K562 (cell line): ENCODE measurements around the gene OSBPL3. TPM values are rescaled to one million over a fixed set of nuclear protein-coding genes. Genes with fewer than 3 reads are reported as not detected.
A peak's percentile ranks its signal among the peaks of the same experiment; 100 is the strongest.

Source experiments
- ASH1L ChIP-seq: fragments of 450-650 bp; IDR thresholded peaks from 2 replicates; pipeline ENCODE4 v1.6.1; 2018; ENCODE audit warnings: borderline replicate concordance, mild to moderate bottlenecking, low read depth; ENCODE audit not compliant: partially characterized antibody
- BMI1 ChIP-seq: fragments of 150-350 bp; IDR thresholded peaks from 2 replicates; pipeline ENCODE4 v1.6.1; 2014; ENCODE audit warnings: low read length
- C11orf30 ChIP-seq: fragments of 450-650 bp; IDR thresholded peaks from 2 replicates; pipeline ENCODE4 v1.6.1; 2016; ENCODE audit warnings: low read depth, mild to moderate bottlenecking
- CAMTA2 ChIP-seq: fragments of 250-450 bp; sonication (Bioruptor Pico); conservative IDR thresholded peaks from 2 replicates; pipeline ENCODE4 v1.5.1; 2022
- CBFA2T3 ChIP-seq: fragments of 450-650 bp; IDR thresholded peaks from 2 replicates; pipeline ENCODE4 v1.6.1; 2017
- DLX4 ChIP-seq: fragments of 250-450 bp; sonication (Bioruptor Pico); IDR thresholded peaks from 2 replicates; pipeline ENCODE4 v1.6.1; 2021; ENCODE audit warnings: mild to moderate bottlenecking
- EP400 ChIP-seq: fragments of 450-650 bp; IDR thresholded peaks from 2 replicates; pipeline ENCODE4 v1.6.1; 2017; ENCODE audit warnings: antibody characterized with exemption, mild to moderate bottlenecking, moderate library complexity
- FOSL1 ChIP-seq: fragments of 200-800 bp; sonication (Bioruptor generic); conservative IDR thresholded peaks from 2 replicates; pipeline ENCODE4 v1.6.1; 2016; ENCODE audit warnings: missing genetic modification characterization, missing compliant biosample characterization
- FOXK2 ChIP-seq, 2 experiments: fragments of 450-650 bp; IDR thresholded peaks in 1 of 2; conservative IDR thresholded peaks in 1 of 2; 2 replicates each; pipeline ENCODE4 v1.6.1; 2016; ENCODE audit warnings: low read depth in 2 of 2, mild to moderate bottlenecking in 1 of 2
- KHSRP ChIP-seq: fragments of 450-650 bp; IDR thresholded peaks from 2 replicates; pipeline ENCODE4 v1.6.1; 2017
- NR3C1 ChIP-seq: sonication (generic); formaldehyde crosslinking; IDR thresholded peaks from 2 replicates; pipeline ENCODE4 v1.8.1; 2022; ENCODE audit warnings: missing genetic modification reagents
- PCBP1 ChIP-seq: fragments of 200-400 bp; formaldehyde crosslinking; IDR thresholded peaks from 2 replicates; pipeline ENCODE4 v1.6.1; 2018; ENCODE audit warnings: mild to moderate bottlenecking, low read depth, low read length; ENCODE audit not compliant: poor library complexity, severe bottlenecking
- POLR2AphosphoS5 ChIP-seq: IDR thresholded peaks from 2 replicates; pipeline ENCODE4 v1.6.1; 2011; ENCODE audit warnings: mild to moderate bottlenecking, low read depth, low read length, moderate library complexity; ENCODE audit not compliant: control insufficient read depth, insufficient read depth
- SOX6 ChIP-seq: fragments of 450-650 bp; IDR thresholded peaks from 2 replicates; pipeline ENCODE4 v1.6.1; 2014; ENCODE audit warnings: mild to moderate bottlenecking
- TRIM28 ChIP-seq: fragments of 450-650 bp; IDR thresholded peaks from 2 replicates; pipeline ENCODE4 v1.6.1; 2017
- ZBTB26 ChIP-seq: fragments of 450-650 bp; formaldehyde crosslinking; IDR thresholded peaks from 2 replicates; pipeline ENCODE4 v1.4.0; 2022; ENCODE audit warnings: missing genetic modification characterization
- ZEB2 ChIP-seq: fragments of 450-650 bp; IDR thresholded peaks from 2 replicates; pipeline ENCODE4 v1.6.1; 2016
- ZNF263 ChIP-seq: sonication (generic); formaldehyde crosslinking; IDR thresholded peaks from 2 replicates; pipeline ENCODE4 v1.8.0; 2022; ENCODE audit warnings: mild to moderate bottlenecking, missing genetic modification reagents, borderline replicate concordance
- ZNF274 ChIP-seq: IDR thresholded peaks from 2 replicates; pipeline ENCODE4 v1.6.1; 2011; ENCODE audit warnings: low read depth, mild to moderate bottlenecking, low read length, moderate library complexity, borderline replicate concordance
- ZNF318 ChIP-seq, 2 experiments: fragments of 450-650 bp; IDR thresholded peaks; 2 replicates each; pipeline ENCODE4 v1.6.1; 2016; ENCODE audit warnings: mild to moderate bottlenecking in 2 of 2, borderline replicate concordance in 1 of 2, low read depth in 1 of 2, moderate library complexity in 1 of 2
- ZNF764 ChIP-seq: fragments of 250-450 bp; sonication (Bioruptor Pico); IDR thresholded peaks from 2 replicates; pipeline ENCODE4 v1.4.0; 2020; ENCODE audit warnings: low read depth, mild to moderate bottlenecking, moderate library complexity
- polyA plus RNA-seq, 8 experiments: library from polyadenylated mRNA; depleted of rRNA in 4 of 8; stranded (reverse) in 5 of 8; unstranded in 3 of 8; fragments of >200 nt; fragmentation: Nextera tagmentation in 2 of 8; fragmentation: Illumina TruSeq in 1 of 8; extraction: Ambion mirVana in 2 of 8; extraction: Trizol in 1 of 8; gene quantifications; 2 replicates each; pipeline versions ENCODE4 v1.2.1 to v1.2.3, GENCODE V29; 2011 to 2014; ENCODE audit warnings: inconsistent platforms in 1 of 8, missing spikeins in 1 of 8
- total RNA-seq, 7 experiments: library from RNA; depleted of rRNA in 6 of 7; stranded (reverse); fragments of >200 nt in 6 of 7; fragmentation: Illumina TruSeq in 2 of 7; extraction: Trizol in 2 of 7; gene quantifications; 2 replicates each; pipeline versions ENCODE4 v1.2.1 to v1.2.3, GENCODE V29; 2011 to 2021; ENCODE audit warnings: low replicate concordance in 1 of 7

OSBPL3 gene
- total and polyA plus RNA-seq, 9 of the 15 experiments (the other 6 are each of a cell fraction or from before 2014, with no cell fraction given) = 4.8 to 37.2 (median 26.5) TPM

- no peak for TF ChIP-seq ZBTB26 (CRISPR knock-in tag)
- TF ChIP-seq CBFA2T3 = peak; percentile 11; the same call in 1 of the 2 replicates
- TF ChIP-seq SOX6 = 0 out of 2 replicates have a peak, but pooled peaks have one; percentile 16
- TF ChIP-seq ZNF274 = no peak
- no peak for TF ChIP-seq ZNF764 (CRISPR knock-in tag)
- TF ChIP-seq POLR2AphosphoS5 = peak; percentile 36
- 0 out of 2 replicates have a peak, but pooled peaks have one; percentile 17 for TF ChIP-seq ZNF263 (CRISPR knock-in tag)
- 0 out of 4 replicates have a peak, but pooled peaks have one; percentile 20 to 25 for TF ChIP-seq FOXK2 (conservative IDR thresholded peaks at IDR 0.05 in 1 of 2, IDR thresholded peaks at IDR 0.05 in 1 of 2; ENCODE audit: low read depth in 2 of 2)
- TF ChIP-seq PCBP1 = no peak
- no peak for TF ChIP-seq CAMTA2 (CRISPR knock-in tag)
- no peak for TF ChIP-seq DLX4 (CRISPR knock-in tag)
- 0 out of 2 replicates have a peak, but pooled peaks have one; percentile 33 for TF ChIP-seq TRIM28
- no peak for TF ChIP-seq KHSRP
- TF ChIP-seq ZEB2 = peak; percentile 90
- no peak for TF ChIP-seq BMI1
- peak; percentile 87 for TF ChIP-seq FOSL1 (tag)
- no peak for TF ChIP-seq ASH1L
- no peak for TF ChIP-seq EP400
- no peak for TF ChIP-seq ZNF318 (IDR thresholded peaks at IDR 0.05; ENCODE audit: borderline replicate concordance in 1 of 2, low read depth in 1 of 2)
- TF ChIP-seq NR3C1 (CRISPR knock-in tag) = no peak
- TF ChIP-seq C11orf30 = no peak
These were observed 72.6 kb downstream of the OSBPL3 start (continued) for GRCh38 chr7:24907311-24907886.
